ENCODE measurements around the gene ZNF554. TPM values are rescaled to one million over a fixed set of nuclear protein-coding genes. Genes with fewer than 3 reads are reported as not detected.

Gene ZNF554
- total and polyA plus RNA-seq, 4 donors, result 0.94 to 3.3 (median 2.1) TPM

DNA sequence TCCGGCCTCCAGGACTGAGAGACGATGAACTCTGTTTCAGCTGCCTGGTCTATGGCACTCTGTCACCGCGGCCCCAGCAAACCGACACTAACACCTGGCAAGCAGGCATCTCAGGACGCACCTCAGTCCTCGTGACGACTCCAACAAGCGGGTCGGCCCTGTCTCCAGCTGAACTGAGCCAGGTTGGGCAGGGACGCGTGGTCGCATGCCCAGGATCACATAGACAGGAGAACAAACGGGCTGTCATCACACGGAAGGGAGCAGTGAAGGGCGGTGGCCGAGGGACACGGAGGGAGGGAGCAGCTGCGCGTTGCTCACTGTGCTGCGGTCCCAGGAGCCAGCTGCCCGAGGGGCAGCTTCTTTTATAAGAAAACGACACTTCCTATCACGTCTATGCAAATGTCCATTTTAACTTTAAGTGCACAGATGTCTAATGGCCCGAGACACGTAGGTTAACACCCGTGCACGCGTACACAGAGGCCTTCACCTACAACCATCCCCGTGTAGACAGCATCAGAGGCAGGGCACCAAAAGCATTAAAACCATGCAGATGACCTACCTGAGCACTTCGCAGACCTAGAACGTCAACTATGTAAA, 45.5 kb upstream of the ZNF554 start:
- 94% methylated on average over 32 of the region's 32 CpGs for WGBS
- Histone ChIP-seq H3K4me3 (ENCODE audit: low read depth in 1 of 3, low read length in 3 of 3) (no peak overlapping the region), H3K27ac (ENCODE audit: low read depth in 1 of 2, low read length in 2 of 2) (peak overlapping the region in 1 of 2 donors; percentile 99), H3K9me3 (ENCODE audit: control insufficient read depth in 4 of 4, low read length in 3 of 4) (no peaks in the 10 kb centered on the region), H3K36me3 (ENCODE audit: control insufficient read depth in 4 of 4, insufficient read depth in 3 of 4, low read depth in 1 of 4, low read length in 3 of 4) (no peaks in the 10 kb centered on the region), H3K27me3 (ENCODE audit: control insufficient read depth in 4 of 4, insufficient read depth in 4 of 4, low read length in 3 of 4) (no peaks in the 10 kb centered on the region), H3K4me1 (ENCODE audit: control insufficient read depth in 4 of 4, insufficient read depth in 4 of 4, low read length in 3 of 4) (peaks cover 3 to 24% (median 8%) of the 10 kb centered on the region in 4 donors), H3K9ac (ENCODE audit: low read depth in 1 of 2, low read length in 2 of 2) (no peak overlapping the region)
- TF ChIP-seq JUND (IDR thresholded peaks at IDR 0.05) (no peak), YY1 (IDR thresholded peaks at IDR 0.05) (no peak), SP1 (IDR thresholded peaks at IDR 0.05) (no peak), FOXA2 (IDR thresholded peaks at IDR 0.05) (no peak), FOXA1 (IDR thresholded peaks at IDR 0.05) (no peak), RXRA (IDR thresholded peaks at IDR 0.05) (no peak), RAD21 (IDR thresholded peaks at IDR 0.05) (no peak), GABPA (IDR thresholded peaks at IDR 0.05 in 1 of 2, conservative IDR thresholded peaks at IDR 0.05 in 1 of 2) (no peak), TAF1 (conservative IDR thresholded peaks at IDR 0.05) (no peak), HNF4G (IDR thresholded peaks at IDR 0.05) (no peak), NR2F2 (IDR thresholded peaks at IDR 0.05) (no peak), HNF4A (conservative IDR thresholded peaks at IDR 0.05) (no peak)
- TF ChIP-seq, protein P1, sequence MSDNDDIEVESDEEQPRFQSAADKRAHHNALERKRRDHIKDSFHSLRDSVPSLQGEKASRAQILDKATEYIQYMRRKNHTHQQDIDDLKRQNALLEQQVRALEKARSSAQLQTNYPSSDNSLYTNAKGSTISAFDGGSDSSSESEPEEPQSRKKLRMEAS (IDR thresholded peaks at IDR 0.05), result no peak
- TF ChIP-seq, protein P2, sequence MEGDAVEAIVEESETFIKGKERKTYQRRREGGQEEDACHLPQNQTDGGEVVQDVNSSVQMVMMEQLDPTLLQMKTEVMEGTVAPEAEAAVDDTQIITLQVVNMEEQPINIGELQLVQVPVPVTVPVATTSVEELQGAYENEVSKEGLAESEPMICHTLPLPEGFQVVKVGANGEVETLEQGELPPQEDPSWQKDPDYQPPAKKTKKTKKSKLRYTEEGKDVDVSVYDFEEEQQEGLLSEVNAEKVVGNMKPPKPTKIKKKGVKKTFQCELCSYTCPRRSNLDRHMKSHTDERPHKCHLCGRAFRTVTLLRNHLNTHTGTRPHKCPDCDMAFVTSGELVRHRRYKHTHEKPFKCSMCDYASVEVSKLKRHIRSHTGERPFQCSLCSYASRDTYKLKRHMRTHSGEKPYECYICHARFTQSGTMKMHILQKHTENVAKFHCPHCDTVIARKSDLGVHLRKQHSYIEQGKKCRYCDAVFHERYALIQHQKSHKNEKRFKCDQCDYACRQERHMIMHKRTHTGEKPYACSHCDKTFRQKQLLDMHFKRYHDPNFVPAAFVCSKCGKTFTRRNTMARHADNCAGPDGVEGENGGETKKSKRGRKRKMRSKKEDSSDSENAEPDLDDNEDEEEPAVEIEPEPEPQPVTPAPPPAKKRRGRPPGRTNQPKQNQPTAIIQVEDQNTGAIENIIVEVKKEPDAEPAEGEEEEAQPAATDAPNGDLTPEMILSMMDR (IDR thresholded peaks at IDR 0.05; ENCODE audit: low read depth, low read length, missing input control), result no peak
- TF ChIP-seq, protein P3, sequence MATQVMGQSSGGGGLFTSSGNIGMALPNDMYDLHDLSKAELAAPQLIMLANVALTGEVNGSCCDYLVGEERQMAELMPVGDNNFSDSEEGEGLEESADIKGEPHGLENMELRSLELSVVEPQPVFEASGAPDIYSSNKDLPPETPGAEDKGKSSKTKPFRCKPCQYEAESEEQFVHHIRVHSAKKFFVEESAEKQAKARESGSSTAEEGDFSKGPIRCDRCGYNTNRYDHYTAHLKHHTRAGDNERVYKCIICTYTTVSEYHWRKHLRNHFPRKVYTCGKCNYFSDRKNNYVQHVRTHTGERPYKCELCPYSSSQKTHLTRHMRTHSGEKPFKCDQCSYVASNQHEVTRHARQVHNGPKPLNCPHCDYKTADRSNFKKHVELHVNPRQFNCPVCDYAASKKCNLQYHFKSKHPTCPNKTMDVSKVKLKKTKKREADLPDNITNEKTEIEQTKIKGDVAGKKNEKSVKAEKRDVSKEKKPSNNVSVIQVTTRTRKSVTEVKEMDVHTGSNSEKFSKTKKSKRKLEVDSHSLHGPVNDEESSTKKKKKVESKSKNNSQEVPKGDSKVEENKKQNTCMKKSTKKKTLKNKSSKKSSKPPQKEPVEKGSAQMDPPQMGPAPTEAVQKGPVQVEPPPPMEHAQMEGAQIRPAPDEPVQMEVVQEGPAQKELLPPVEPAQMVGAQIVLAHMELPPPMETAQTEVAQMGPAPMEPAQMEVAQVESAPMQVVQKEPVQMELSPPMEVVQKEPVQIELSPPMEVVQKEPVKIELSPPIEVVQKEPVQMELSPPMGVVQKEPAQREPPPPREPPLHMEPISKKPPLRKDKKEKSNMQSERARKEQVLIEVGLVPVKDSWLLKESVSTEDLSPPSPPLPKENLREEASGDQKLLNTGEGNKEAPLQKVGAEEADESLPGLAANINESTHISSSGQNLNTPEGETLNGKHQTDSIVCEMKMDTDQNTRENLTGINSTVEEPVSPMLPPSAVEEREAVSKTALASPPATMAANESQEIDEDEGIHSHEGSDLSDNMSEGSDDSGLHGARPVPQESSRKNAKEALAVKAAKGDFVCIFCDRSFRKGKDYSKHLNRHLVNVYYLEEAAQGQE (IDR thresholded peaks at IDR 0.05), result no peak
- TF ChIP-seq, protein P4, sequence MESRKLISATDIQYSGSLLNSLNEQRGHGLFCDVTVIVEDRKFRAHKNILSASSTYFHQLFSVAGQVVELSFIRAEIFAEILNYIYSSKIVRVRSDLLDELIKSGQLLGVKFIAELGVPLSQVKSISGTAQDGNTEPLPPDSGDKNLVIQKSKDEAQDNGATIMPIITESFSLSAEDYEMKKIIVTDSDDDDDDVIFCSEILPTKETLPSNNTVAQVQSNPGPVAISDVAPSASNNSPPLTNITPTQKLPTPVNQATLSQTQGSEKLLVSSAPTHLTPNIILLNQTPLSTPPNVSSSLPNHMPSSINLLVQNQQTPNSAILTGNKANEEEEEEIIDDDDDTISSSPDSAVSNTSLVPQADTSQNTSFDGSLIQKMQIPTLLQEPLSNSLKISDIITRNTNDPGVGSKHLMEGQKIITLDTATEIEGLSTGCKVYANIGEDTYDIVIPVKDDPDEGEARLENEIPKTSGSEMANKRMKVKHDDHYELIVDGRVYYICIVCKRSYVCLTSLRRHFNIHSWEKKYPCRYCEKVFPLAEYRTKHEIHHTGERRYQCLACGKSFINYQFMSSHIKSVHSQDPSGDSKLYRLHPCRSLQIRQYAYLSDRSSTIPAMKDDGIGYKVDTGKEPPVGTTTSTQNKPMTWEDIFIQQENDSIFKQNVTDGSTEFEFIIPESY (IDR thresholded peaks at IDR 0.05), result no peak
- TF ChIP-seq, protein P5, sequence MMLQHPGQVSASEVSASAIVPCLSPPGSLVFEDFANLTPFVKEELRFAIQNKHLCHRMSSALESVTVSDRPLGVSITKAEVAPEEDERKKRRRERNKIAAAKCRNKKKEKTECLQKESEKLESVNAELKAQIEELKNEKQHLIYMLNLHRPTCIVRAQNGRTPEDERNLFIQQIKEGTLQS (IDR thresholded peaks at IDR 0.05), result no peak
- no peak for DNase-seq (ENCODE audit: low spot score)
